GM12878 (cell line): ENCODE results near the gene B3GALNT1. TPM values are rescaled to one million over a fixed set of nuclear protein-coding genes. Genes with fewer than 3 reads are reported as not detected.

ENCODE experiments used
- ATAC-seq: fragments of 200-7000 bp; cut with Tn5 transposase; 3 replicates; pipeline ENCODE4 v1.9.1; 2020; ENCODE audit warnings: mild to moderate bottlenecking, moderate library complexity
- BruUV-seq: library from RNA; stranded (reverse); fragments of 400-500 nt; replicated peaks from 2 replicates; lab custom pipeline; 2021; lab: Mats Ljungman, UMichigan
- CTCF ChIA-PET: fragments of 300-600 bp; sonication (Branson Sonifier 250); formaldehyde crosslinking; extraction: SDS; loops from one replicate; lab custom pipeline; 2021; ENCODE audit warnings: inconsistent platforms; lab: Yijun Ruan, JAX
- POLR2A ChIA-PET: fragments of 350-600 bp; formaldehyde crosslinking; extraction: SDS; loops from one replicate; lab custom pipeline; 2021; ENCODE audit warnings: inconsistent platforms; lab: Charles Lee
- RAD21 ChIA-PET: fragments of 300-600 bp; sonication (Branson Sonifier 250); formaldehyde crosslinking; loops from one replicate; lab custom pipeline; 2023; ENCODE audit warnings: antibody characterized with exemption; ENCODE audit not compliant: unreplicated experiment; lab: Charles Lee
- SMC1A ChIA-PET: fragments of 300-600 bp; sonication (Branson Sonifier 250); formaldehyde crosslinking; loops from one replicate; lab custom pipeline; 2023; ENCODE audit not compliant: unreplicated experiment, uncharacterized antibody; lab: Charles Lee
- DNase-seq: peaks from one replicate; pipeline ENCODE4 v3.0.0-alpha.2; 2011; ENCODE audit warnings: low read depth, low spot score
- FAIRE-seq: peaks from 3 replicates; lab custom pipeline; 2011; peaks lifted over from hg19 to GRCh38; lab: Jason Lieb, UNC
- H2AFZ ChIP-seq: 2 replicates; pipeline ENCODE4 v1.6.0; 2011; ENCODE audit warnings: low read depth, low read length, control low read depth; ENCODE audit not compliant: control insufficient read depth
- H3K27ac ChIP-seq: 2 replicates; pipeline ENCODE4 v1.5.1; 2011; ENCODE audit warnings: control low read depth; ENCODE audit not compliant: control insufficient read depth, insufficient read depth
- H3K27me3 ChIP-seq, 2 experiments: replicated peaks in 1 of 2; 2 replicates each; pipeline versions ENCODE4 v1.6.0 to v1.6.1; 2011; ENCODE audit warnings: low read length in 1 of 2; ENCODE audit not compliant: control insufficient read depth in 2 of 2, insufficient read depth in 2 of 2
- H3K36me3 ChIP-seq, 2 experiments: 2 replicates each; pipeline ENCODE4 v1.5.1; 2011; ENCODE audit warnings: low read length in 1 of 2; ENCODE audit not compliant: control insufficient read depth in 2 of 2, insufficient read depth in 2 of 2
- H3K4me1 ChIP-seq: 2 replicates; pipeline ENCODE4 v1.6.1; 2011; ENCODE audit warnings: mild to moderate bottlenecking, low read length, moderate library complexity, mixed read lengths; ENCODE audit not compliant: control insufficient read depth, insufficient read depth
- H3K4me2 ChIP-seq: 2 replicates; pipeline ENCODE4 v1.6.0; 2011; ENCODE audit warnings: control low read depth; ENCODE audit not compliant: control insufficient read depth, insufficient read depth
- H3K4me3 ChIP-seq: fragments of 200-600 bp; sonication (generic); 2 replicates; pipeline ENCODE4 v1.5.1; 2016
- H3K79me2 ChIP-seq: 2 replicates; pipeline ENCODE4 v1.6.0; 2011; ENCODE audit warnings: low read length; ENCODE audit not compliant: control insufficient read depth, insufficient read depth
- H3K9ac ChIP-seq: 2 replicates; pipeline ENCODE4 v1.8.0; 2011; ENCODE audit warnings: low read length, control low read depth, mixed read lengths; ENCODE audit not compliant: control insufficient read depth, insufficient read depth
- H3K9me3 ChIP-seq: replicated peaks from 3 replicates; pipeline ENCODE4 v1.5.1; 2011; ENCODE audit warnings: mild to moderate bottlenecking, low read length; ENCODE audit not compliant: control insufficient read depth, insufficient read depth
- H4K20me1 ChIP-seq: 2 replicates; pipeline ENCODE4 v1.6.0; 2011; ENCODE audit not compliant: control insufficient read depth, insufficient read depth
- ASH2L ChIP-seq: fragments of 300-600, 200-600 bp; sonication (generic); IDR thresholded peaks from 2 replicates; pipeline ENCODE4 v1.6.1; 2017; ENCODE audit warnings: low read depth, mild to moderate bottlenecking, borderline replicate concordance
- BACH1 ChIP-seq: fragments of 450-650 bp; IDR thresholded peaks from 2 replicates; pipeline ENCODE4 v1.6.1; 2017; ENCODE audit warnings: mild to moderate bottlenecking, borderline replicate concordance
- BRCA1 ChIP-seq: IDR thresholded peaks from 2 replicates; pipeline ENCODE4 v1.6.1; 2011; ENCODE audit warnings: low read depth, low read length, improper control_type of control experiment
- GABPA ChIP-seq: IDR thresholded peaks from 2 replicates; pipeline ENCODE4 v1.6.1; 2014; ENCODE audit warnings: antibody characterized with exemption, low read depth, mild to moderate bottlenecking, inconsistent platforms
- NR2C1 ChIP-seq: fragments of 450-650 bp; IDR thresholded peaks from 2 replicates; pipeline ENCODE4 v1.6.1; 2017; ENCODE audit warnings: antibody characterized with exemption, mild to moderate bottlenecking, moderate library complexity
- POLR2AphosphoS5 ChIP-seq: IDR thresholded peaks from 2 replicates; pipeline ENCODE4 v1.6.1; 2011; ENCODE audit warnings: mild to moderate bottlenecking, low read length, inconsistent platforms
- TBL1XR1 ChIP-seq: IDR thresholded peaks from 2 replicates; pipeline ENCODE4 v1.6.1; 2012; ENCODE audit warnings: low read depth, low read length, improper control_type of control experiment
- ZBED1 ChIP-seq: IDR thresholded peaks from 2 replicates; pipeline ENCODE4 v1.6.1; 2016; ENCODE audit warnings: borderline replicate concordance
- ZZZ3 ChIP-seq: IDR thresholded peaks from 2 replicates; pipeline ENCODE4 v1.6.1; 2011; ENCODE audit warnings: low read depth; ENCODE audit not compliant: control insufficient read depth, insufficient read length
- WGBS: methylation state at CpG from one replicate; pipeline ENCODE4 v1.1.6; 2016; ENCODE audit warnings: low lambda C conversion rate; ENCODE audit not compliant: insufficient replicate concordance, insufficient coverage; ENCODE audit errors: missing lambda C conversion rate; 5-methylcytosine and 5-hydroxymethylcytosine counted together
- in situ Hi-C: fragments of 300-500 bp; cut with MboI; formaldehyde crosslinking; loops from 9 replicates; pipeline ENCODE4 v1.14.3; 2018; ENCODE audit warnings: mixed read lengths
- intact Hi-C: fragments of 100-400 bp; cut with micrococcal nuclease; formaldehyde crosslinking; loops from one replicate; pipeline ENCODE4 v1.14.2; 2022; ENCODE audit not compliant: unreplicated experiment
- polyA plus RNA-seq, 11 experiments: library from polyadenylated mRNA; depleted of rRNA in 4 of 11; unstranded in 6 of 11; stranded (reverse) in 5 of 11; fragments of >200 nt; fragmentation: Nextera tagmentation in 4 of 11; fragmentation: Illumina TruSeq in 1 of 11; extraction: Ambion mirVana in 4 of 11; extraction: Trizol in 1 of 11; gene quantifications; 1 replicate in 1 of 11; 2 replicates in 10 of 11; pipeline versions ENCODE4 v1.2.1 to v1.2.3, GENCODE V29; 2011 to 2016; ENCODE audit warnings: inconsistent platforms in 2 of 11, missing spikeins in 2 of 11, low read depth in 1 of 11
- total RNA-seq, 4 experiments: library from RNA; depleted of rRNA in 3 of 4; stranded (reverse); fragments of >200 nt in 3 of 4; fragmentation: Illumina TruSeq in 1 of 4; extraction: Trizol in 1 of 4; gene quantifications; 2 replicates each; pipeline versions ENCODE4 v1.2.1 to v1.2.3, GENCODE V29; 2013 to 2021
- TF ChIP-seq, protein P1 (sequence below): IDR thresholded peaks from 2 replicates; pipeline ENCODE4 v1.6.1; 2011; ENCODE audit warnings: low read depth, mild to moderate bottlenecking, low read length, moderate library complexity, borderline replicate concordance; ENCODE audit errors: extremely low read depth
- TF ChIP-seq, protein P2 (sequence below): IDR thresholded peaks from 2 replicates; pipeline ENCODE4 v1.6.1; 2012; ENCODE audit warnings: low read length, inconsistent platforms

The B3GALNT1 gene
- total and polyA plus RNA-seq, 10 of the 15 experiments (the other 5 are each of a cell fraction or from before 2014, with no cell fraction given) = 0.04 to 0.95 (median 0.18) TPM; not detected in 3

DNA sequence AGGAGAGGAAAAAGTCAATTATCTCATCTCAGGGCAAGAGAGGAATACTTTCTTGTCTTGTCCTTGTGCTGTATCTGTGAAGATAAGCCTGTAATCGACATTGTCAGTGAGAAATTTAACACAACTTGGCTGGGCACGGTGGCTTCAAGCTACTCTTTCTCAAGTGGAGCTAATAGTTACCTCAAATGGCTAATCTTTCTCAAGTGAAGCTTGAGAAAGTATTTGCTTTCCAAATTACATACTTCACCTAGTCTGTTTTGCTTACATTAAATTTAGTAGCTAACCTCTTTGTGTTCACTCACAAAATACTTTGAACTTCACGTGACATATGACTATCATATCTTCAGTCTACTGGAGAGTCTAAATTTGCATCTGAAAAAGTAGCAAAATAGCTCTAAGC is 48.3 kb upstream of the B3GALNT1 start:
- ChIA-PET SMC1A (no interaction called here), RAD21 (no interaction called here), CTCF (no interaction called here), POLR2A (no interaction called here)
- Histone ChIP-seq H3K9ac (no peak overlapping the region), H3K9me3 (no peaks in the 10 kb centered on the region), H3K79me2 (no peaks in the 10 kb centered on the region), H3K36me3 (no peaks in the 10 kb centered on the region), H3K4me3 (no peak overlapping the region), H3K27ac (no peak overlapping the region), H3K27me3 (no peaks in the 10 kb centered on the region), H4K20me1 (no peaks in the 10 kb centered on the region), H3K4me1 (no peaks in the 10 kb centered on the region), H3K4me2 (no peak overlapping the region), H2AFZ (no peak overlapping the region)
- DNase-seq (no peak), ATAC-seq (no peak), FAIRE-seq (no peak)
- BruUV-seq = no TSS peak
- TF ChIP-seq TBL1XR1 (no peak), POLR2AphosphoS5 (no peak), ZZZ3 (no peak), ASH2L (no peak), NR2C1 (no peak), BRCA1 (no peak), BACH1 (no peak), ZBED1 (no peak), GABPA (no peak)
- TF ChIP-seq, protein P1, sequence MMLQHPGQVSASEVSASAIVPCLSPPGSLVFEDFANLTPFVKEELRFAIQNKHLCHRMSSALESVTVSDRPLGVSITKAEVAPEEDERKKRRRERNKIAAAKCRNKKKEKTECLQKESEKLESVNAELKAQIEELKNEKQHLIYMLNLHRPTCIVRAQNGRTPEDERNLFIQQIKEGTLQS = no peak
- TF ChIP-seq, protein P2, sequence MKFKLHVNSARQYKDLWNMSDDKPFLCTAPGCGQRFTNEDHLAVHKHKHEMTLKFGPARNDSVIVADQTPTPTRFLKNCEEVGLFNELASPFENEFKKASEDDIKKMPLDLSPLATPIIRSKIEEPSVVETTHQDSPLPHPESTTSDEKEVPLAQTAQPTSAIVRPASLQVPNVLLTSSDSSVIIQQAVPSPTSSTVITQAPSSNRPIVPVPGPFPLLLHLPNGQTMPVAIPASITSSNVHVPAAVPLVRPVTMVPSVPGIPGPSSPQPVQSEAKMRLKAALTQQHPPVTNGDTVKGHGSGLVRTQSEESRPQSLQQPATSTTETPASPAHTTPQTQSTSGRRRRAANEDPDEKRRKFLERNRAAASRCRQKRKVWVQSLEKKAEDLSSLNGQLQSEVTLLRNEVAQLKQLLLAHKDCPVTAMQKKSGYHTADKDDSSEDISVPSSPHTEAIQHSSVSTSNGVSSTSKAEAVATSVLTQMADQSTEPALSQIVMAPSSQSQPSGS = no peak
- WGBS = 0% methylated on average over 3 of the region's 3 CpGs
- in situ Hi-C loops (no loop called here), intact Hi-C loops (no loop called here)
